OCI-LY1 (cell line): ENCODE results near the gene TMEM178B.

ENCODE experiments used
- EZH2 ChIP-seq: fragments of 200-600 bp; sonication (generic), shearing (Covaris generic); IDR thresholded peaks from 2 replicates; pipeline ENCODE4 v1.8.0; 2017; ENCODE audit warnings: borderline replicate concordance, mixed run types, mild to moderate bottlenecking, antibody characterized with exemption, low read length, moderate library complexity, mixed read lengths
- TF ChIP-seq, protein P1 (sequence below): fragments of 200-600 bp; sonication (generic), shearing (Covaris generic); IDR thresholded peaks from 2 replicates; pipeline ENCODE4 v1.5.1; 2017; ENCODE audit warnings: mild to moderate bottlenecking, antibody characterized with exemption, low read length, moderate library complexity, mixed read lengths

- no peak for TF ChIP-seq EZH2
- TF ChIP-seq, protein P1, sequence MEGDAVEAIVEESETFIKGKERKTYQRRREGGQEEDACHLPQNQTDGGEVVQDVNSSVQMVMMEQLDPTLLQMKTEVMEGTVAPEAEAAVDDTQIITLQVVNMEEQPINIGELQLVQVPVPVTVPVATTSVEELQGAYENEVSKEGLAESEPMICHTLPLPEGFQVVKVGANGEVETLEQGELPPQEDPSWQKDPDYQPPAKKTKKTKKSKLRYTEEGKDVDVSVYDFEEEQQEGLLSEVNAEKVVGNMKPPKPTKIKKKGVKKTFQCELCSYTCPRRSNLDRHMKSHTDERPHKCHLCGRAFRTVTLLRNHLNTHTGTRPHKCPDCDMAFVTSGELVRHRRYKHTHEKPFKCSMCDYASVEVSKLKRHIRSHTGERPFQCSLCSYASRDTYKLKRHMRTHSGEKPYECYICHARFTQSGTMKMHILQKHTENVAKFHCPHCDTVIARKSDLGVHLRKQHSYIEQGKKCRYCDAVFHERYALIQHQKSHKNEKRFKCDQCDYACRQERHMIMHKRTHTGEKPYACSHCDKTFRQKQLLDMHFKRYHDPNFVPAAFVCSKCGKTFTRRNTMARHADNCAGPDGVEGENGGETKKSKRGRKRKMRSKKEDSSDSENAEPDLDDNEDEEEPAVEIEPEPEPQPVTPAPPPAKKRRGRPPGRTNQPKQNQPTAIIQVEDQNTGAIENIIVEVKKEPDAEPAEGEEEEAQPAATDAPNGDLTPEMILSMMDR, result no peak
Observed at GRCh38 chr7:141118767-141119166, 44.9 kb downstream of the TMEM178B start.
